SIG-M5 treated with dmso at 0.1 percent for 504 hours (cell line): ENCODE data around the gene CD40LG.

ENCODE experiments used
- DNase-seq: peaks from one replicate; lab custom pipeline; 2025; ENCODE audit not compliant: unreplicated experiment; lab: John Stamatoyannopoulos, UW

Gene CD40LG

GRCh38 chrX:136647677-136648360 lies at the start of gene CD40LG:
Gene CD40LG (plus strand): TSS chrX:136648158. CDS start chrX:136648249, 91 bp downstream.
- no peak for DNase-seq

DNA sequence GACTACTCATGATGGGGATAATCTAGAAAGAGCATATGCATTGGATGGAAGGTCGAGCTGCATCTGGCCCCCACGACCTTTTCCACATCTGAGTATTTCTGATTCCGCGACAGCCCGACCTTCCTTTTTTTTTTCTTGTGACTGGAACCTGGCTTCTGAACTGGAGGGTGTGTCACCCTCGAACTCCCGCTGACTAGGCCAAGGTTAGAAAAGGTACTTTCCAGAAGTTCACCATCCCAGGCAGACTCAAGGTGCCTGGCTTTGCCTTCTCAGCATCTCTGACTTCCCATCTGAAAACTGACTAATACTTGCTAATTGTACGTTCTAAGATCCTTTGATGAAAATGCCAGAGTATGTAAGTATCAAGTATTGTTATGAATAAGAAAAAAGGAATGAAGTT lies 49.3 kb upstream of the CD40LG start:
- no peak for DNase-seq

DNA sequence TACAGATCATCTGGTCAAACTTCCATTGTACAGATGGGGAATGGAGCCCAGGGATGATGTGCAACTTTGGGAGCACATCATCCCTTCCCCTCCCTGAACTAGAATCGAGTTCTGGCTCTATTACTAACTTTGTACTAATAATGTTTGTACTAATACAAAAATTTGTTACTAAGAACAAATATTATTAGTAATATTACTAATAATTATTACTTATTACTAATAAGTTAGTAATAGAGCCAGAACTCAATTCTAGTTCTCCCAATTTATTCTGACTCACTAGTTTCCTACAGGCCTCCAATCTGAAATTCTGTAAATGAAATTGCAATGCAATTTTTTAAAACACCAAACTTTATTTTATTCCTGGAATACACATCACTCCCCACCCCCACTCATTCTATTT lies 47.9 kb upstream of the CD40LG start:
- no peak for DNase-seq

DNA sequence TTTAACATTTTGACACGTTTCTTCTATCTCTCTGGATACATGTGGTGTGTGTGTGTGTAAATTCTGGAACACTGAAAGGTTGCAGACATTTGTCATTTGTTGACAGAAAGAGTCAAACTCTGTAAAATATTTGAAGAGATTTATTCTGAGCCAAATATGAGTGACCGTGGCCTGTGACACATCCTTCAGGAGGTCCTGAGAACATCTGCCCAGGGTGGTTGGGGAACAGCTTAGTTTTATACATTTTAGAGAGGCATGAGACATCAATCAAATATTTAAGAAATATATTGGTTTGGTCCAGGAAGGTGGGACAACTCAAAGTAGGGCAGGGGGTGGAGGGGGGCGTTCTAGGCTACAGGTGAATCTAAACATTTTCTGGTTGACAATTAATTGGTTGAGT lies 40.7 kb upstream of the CD40LG start:
- DNase-seq = no peak

DNA sequence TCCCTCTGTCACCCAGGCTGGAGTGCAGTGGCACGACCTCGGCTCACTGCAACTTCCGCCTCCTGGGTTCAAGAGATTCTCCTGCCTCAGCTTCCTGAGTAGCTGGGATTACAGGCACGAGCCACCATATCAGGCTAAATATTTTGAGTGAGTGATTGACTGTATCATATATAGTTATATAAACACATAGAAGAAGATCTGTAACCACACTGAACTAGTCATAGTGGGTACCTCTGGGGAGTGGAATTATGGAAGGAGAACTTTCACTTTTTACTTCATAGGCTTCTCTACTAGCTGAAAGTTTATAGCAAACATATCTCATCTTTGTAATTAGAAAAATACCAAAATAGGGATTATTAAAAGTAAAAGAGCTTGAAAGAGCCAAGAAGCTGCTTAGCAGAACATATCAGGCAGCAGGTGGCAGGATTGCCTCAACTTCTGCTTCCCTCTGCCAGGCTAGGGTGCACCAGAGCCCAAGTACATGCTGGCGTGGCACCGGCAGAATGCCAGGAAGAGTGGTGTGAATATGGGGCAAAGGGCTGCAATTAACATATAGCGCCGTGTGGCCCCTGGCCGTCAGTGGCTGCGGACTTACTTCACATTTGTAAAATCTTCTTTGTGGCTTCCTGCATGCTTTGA lies 39.5 kb upstream of the CD40LG start:
- DNase-seq = no peak

- DNase-seq = no peak
These were observed 30.8 kb upstream of the CD40LG start for GRCh38 chrX:136616987-136617685.

GRCh38 chrX:136619899-136620505 lies 28.0 kb upstream of the CD40LG start:
- DNase-seq = no peak

DNA sequence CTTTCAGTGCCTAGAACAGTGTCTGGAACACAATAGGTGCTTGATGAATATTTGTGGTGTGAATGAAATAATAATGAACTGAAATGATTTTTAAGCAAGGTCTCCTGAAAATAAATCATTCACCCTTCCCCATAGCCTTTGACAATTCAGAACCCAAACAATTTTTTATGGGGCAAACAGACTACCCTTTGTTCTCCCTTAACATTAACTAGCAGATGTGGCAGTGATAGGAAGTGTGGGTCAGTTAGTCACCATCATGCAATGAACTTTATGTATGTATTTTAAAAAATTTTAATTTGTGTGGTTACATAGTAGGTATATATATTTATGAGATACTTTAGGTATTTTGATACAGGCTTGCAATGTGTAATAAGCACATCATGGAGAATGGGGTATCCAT lies 27.2 kb upstream of the CD40LG start:
- DNase-seq = no peak

DNA sequence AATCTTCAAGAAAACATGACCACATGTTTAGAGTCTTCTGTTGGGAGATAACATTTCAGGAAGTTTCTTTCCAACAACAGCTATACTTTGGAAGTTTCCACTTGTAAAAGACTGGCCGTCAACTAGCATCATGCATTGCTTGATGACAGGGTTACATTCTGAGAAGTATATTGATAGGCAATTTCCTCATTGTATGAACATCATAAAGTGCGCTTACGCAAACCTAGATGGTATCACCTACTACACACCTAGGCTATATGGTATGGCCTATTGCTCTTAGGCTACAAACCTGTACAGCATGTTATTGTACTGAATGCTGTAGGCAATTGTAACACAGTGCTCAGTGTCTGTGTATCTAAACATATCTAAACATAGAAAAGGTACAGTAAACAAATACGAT lies 25.4 kb upstream of the CD40LG start:
- no peak for DNase-seq

DNA sequence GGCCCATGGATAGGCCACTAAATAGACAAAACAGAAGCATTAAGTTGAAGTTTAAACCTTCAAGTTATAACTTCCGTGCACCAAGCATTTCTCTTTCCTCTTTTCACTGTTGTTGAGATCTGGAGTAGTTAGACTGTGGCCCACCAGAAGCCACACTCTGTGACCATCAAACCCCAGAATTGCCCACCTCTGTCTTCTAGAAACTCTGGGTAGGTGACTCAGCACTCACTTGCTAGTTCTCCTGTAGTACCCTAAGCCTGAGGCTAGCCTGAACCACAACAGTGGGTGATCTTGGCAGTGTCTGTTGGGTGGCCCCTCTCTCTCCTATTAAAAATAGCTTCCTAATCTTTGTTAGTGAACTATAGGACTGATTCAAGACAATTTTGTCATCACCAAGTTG lies 24.6 kb upstream of the CD40LG start:
- no peak for DNase-seq

DNA sequence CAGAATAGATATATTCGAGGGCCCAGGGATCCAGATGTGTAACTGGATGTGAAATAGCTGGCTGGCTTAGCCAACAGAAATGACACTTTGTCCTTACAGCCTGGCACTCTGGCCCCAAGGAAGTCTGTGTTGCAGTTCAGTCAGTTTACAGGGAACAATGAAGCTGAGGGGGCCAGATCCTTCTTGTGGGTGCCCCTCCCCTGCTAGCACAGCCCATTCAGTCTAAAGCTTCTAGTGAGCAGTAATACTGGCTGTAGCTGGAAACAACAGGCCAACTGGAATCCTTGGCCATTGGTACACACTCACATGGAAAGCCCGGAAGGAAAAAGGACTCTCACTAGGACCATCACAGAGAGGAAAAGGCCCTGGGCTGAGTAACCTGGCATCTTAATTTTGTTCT lies 22.7 kb upstream of the CD40LG start:
- DNase-seq = no peak

GRCh38 chrX:136626237-136626636 lies 21.7 kb upstream of the CD40LG start:
- DNase-seq = no peak

- DNase-seq = no peak
These were observed 21.1 kb upstream of the CD40LG start for GRCh38 chrX:136626891-136627290.

GRCh38 chrX:136627409-136627808 lies 20.5 kb upstream of the CD40LG start:
- DNase-seq = no peak

GRCh38 chrX:136629084-136629750 lies 18.7 kb upstream of the CD40LG start:
- DNase-seq = no peak

DNA sequence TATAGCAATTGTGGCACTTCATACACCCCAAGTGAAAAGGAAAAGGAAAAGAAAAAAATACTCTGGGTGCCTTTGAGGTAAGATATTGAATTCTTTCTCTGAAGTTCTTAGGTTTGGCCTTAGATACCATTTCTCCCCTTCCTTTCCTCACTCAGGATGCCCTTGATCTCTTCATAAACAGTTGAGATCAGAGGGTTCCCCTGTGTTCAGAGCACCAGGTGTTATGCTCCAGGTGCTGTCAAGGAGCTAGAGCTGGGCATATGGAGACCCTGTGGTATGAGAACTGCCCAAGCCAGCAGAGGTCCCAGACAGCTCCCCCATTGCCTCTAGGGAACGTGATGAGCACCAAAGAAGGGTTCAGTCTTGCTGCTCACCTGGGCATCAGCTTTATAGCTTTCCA lies 17.1 kb upstream of the CD40LG start:
- DNase-seq = no peak

DNA sequence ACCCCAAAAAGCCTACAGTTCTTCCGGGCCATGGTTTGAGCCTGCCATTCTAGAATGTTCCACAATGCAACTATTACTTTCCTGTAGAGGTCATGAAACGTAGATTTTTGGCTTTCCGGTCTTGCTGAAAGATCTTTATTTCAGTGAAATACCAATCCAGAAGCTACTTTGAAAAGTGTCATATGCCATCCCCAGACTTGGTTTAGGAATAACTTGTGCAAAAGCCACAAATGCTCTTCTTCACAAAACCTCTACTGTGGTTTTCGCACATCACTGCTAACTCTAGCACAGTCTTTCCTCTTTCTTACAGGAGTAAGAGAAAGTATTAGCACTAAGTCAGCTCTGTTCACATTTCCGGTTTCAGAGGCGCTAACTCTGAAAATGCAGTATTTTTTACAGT lies 12.7 kb upstream of the CD40LG start:
- no peak for DNase-seq

GRCh38 chrX:136636121-136636520 lies 11.8 kb upstream of the CD40LG start:
- DNase-seq = no peak

- DNase-seq = no peak
These were observed 8.3 kb upstream of the CD40LG start for GRCh38 chrX:136639506-136640176.

DNA sequence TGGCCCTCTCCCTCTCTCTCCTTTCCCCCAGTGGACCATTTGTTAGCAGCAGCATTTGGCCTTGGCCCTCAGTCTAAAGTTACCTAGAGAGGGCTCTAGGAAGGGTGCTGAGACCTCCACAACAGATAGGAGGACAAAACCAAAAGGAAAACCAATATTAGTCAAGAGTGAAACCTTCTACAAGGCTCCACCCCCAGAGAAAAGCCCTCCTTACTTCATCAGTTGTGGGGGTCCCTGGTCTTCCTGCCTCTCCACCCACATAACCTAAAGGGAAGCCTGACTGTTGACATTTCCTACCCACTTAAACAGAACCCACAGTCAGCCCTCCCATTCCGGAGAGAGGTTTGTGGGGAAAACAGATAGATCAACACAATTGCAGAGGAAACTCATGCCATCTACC lies 4.7 kb upstream of the CD40LG start:
- no peak for DNase-seq
